Retinal pigment epithelial cell (primary cell): ENCODE results near the gene GPRIN3.

Experiments
- DNase-seq: peaks from one replicate; pipeline ENCODE4 v3.0.0-alpha.2; 2010; ENCODE audit warnings: low read depth
- H3K4me3 ChIP-seq: 2 replicates; pipeline ENCODE4 v1.5.1; 2011; ENCODE audit warnings: mild to moderate bottlenecking, low read length, control low read depth, moderate library complexity
- CTCF ChIP-seq: conservative IDR thresholded peaks from 2 replicates; pipeline ENCODE4 v1.5.1; 2011; ENCODE audit warnings: low read depth, low read length, control low read depth, inconsistent platforms

GPRIN3 gene

GRCh38 chr4:89253935-89254334 lies 53.7 kb downstream of the GPRIN3 start:
- DNase-seq = no peak
- no peak for TF ChIP-seq CTCF
- no peak overlapping the region for H3K4me3 ChIP-seq

- TF ChIP-seq CTCF = no peak
- DNase-seq = no peak
- H3K4me3 ChIP-seq = no peak overlapping the region
Measured at GRCh38 chr4:89253311-89253710, 54.3 kb downstream of the GPRIN3 start.

- no peak for TF ChIP-seq CTCF
Measured at GRCh38 chr4:89251396-89251795, 56.2 kb downstream of the GPRIN3 start.

GRCh38 chr4:89249716-89250361 lies 57.8 kb downstream of the GPRIN3 start:
- no peak for DNase-seq
- H3K4me3 ChIP-seq = no peak overlapping the region
- TF ChIP-seq CTCF = no peak

More at GRCh38 chr4:89251396-89251795, 56.2 kb downstream of the GPRIN3 start:
- H3K4me3 ChIP-seq = no peak overlapping the region
- no peak for DNase-seq

GRCh38 chr4:89249313-89249712 lies 58.3 kb downstream of the GPRIN3 start:
- TF ChIP-seq CTCF = no peak
- H3K4me3 ChIP-seq = no peak overlapping the region
- DNase-seq = no peak

GRCh38 chr4:89248879-89249281 lies 58.7 kb downstream of the GPRIN3 start:
- no peak overlapping the region for H3K4me3 ChIP-seq
- TF ChIP-seq CTCF = no peak
- DNase-seq = no peak

GRCh38 chr4:89247951-89248350 lies 59.6 kb downstream of the GPRIN3 start:
- TF ChIP-seq CTCF = no peak
- DNase-seq = no peak
- H3K4me3 ChIP-seq = no peak overlapping the region
